Spleen (tissue), 11 donors: ENCODE results near the gene TRPC5OS. TPM values are rescaled to one million over a fixed set of nuclear protein-coding genes. Genes with fewer than 3 reads are reported as not detected.

Experiments
- DNase-seq: peaks from one replicate; pipeline ENCODE4 v3.0.0-alpha.2; 2020
- H3K27ac ChIP-seq, 8 donors: fragments of 200-600 bp; sonication (generic) in 7 of 8; 1 replicate in 4 of 8; 2 replicates in 4 of 8; pipeline versions ENCODE4 v1.5.0 to v1.8.0; 2016 to 2021; ENCODE audit warnings: inconsistent platforms in 4 of 8, mild to moderate bottlenecking in 4 of 8, moderate library complexity in 1 of 8
- H3K27me3 ChIP-seq, 7 donors: fragments of 200-600 bp; sonication (generic) in 6 of 7; replicated peaks in 1 of 7; 1 replicate in 4 of 7; 2 replicates in 3 of 7; pipeline versions ENCODE4 v1.5.0 to v1.8.0; 2016 to 2021; ENCODE audit warnings: inconsistent platforms in 3 of 7, mild to moderate bottlenecking in 1 of 7
- H3K36me3 ChIP-seq, 6 donors: fragments of 200-600 bp; sonication (generic) in 5 of 6; 1 replicate in 4 of 6; 2 replicates in 2 of 6; pipeline versions ENCODE4 v1.5.0 to v1.8.0; 2016 to 2021; ENCODE audit warnings: inconsistent platforms in 2 of 6
- H3K4me1 ChIP-seq, 6 donors: fragments of 200-600 bp; sonication (generic) in 5 of 6; 1 replicate in 3 of 6; 2 replicates in 3 of 6; pipeline versions ENCODE4 v1.5.0 to v1.8.0; 2016 to 2021; ENCODE audit warnings: inconsistent platforms in 3 of 6
- H3K4me3 ChIP-seq, 8 donors: fragments of 200-600 bp; sonication (generic) in 7 of 8; 1 replicate in 4 of 8; 2 replicates in 4 of 8; pipeline versions ENCODE4 v1.5.0 to v1.8.0; 2016 to 2021; ENCODE audit warnings: inconsistent platforms in 4 of 8, mild to moderate bottlenecking in 4 of 8, moderate library complexity in 2 of 8
- H3K9me3 ChIP-seq, 8 donors: fragments of 200-600 bp; sonication (generic) in 7 of 8; 1 replicate in 4 of 8; 2 replicates in 4 of 8; pipeline versions ENCODE4 v1.5.0 to v1.8.0; 2016 to 2021; ENCODE audit warnings: inconsistent platforms in 4 of 8
- CTCF ChIP-seq, 11 experiments: fragments of 200-600 bp in 7 of 11; fragments of 450-650 bp in 4 of 11; sonication (generic) in 4 of 11; IDR thresholded peaks in 8 of 11; conservative IDR thresholded peaks in 3 of 11; 1 replicate in 7 of 11; 2 replicates in 4 of 11; pipeline versions ENCODE4 v1.4.0 to v1.8.0; 2016 to 2021; ENCODE audit warnings: antibody characterized with exemption in 11 of 11, inconsistent platforms in 4 of 11, mild to moderate bottlenecking in 1 of 11
- POLR2A ChIP-seq, 3 donors: fragments of 450-650 bp; IDR thresholded peaks; one replicate each; pipeline ENCODE4 v1.5.1; 2017; ENCODE audit warnings: antibody characterized with exemption in 3 of 3, mild to moderate bottlenecking in 1 of 3
- POLR2AphosphoS5 ChIP-seq, 3 donors: sonication (generic); formaldehyde crosslinking; IDR thresholded peaks; one replicate each; pipeline ENCODE4 v1.5.1; 2017; ENCODE audit warnings: antibody characterized with exemption in 3 of 3
- WGBS, 5 donors: extraction: QIAGEN DNeasy Blood & Tissue Kit in 3 of 5; methylation state at CpG; one replicate each; pipeline versions ENCODE4 v1.1.5 to v1.1.7; 2013 to 2018; 5-methylcytosine and 5-hydroxymethylcytosine counted together
- intact Hi-C: fragments of 100-400 bp; cut with DNase I; formaldehyde crosslinking; loops from one replicate; pipeline ENCODE4 v1.15.0; 2023; ENCODE audit warnings: low total_unique reads
- polyA plus RNA-seq, 3 donors: library from polyadenylated mRNA; stranded (reverse); fragments of 200-250 nt; gene quantifications; one replicate each; pipeline ENCODE4 v1.2.1, GENCODE V29; 2013
- total RNA-seq, 7 donors: library from RNA; depleted of rRNA in 3 of 7; stranded (reverse); fragments of >200 nt in 3 of 7; fragmentation: NEBNext Ultra II Directional in 4 of 7; extraction: Animal tissue kit (Norgen Biotek cat#: 25700) in 4 of 7; gene quantifications; one replicate each; pipeline versions ENCODE4 v1.1.0 to v1.2.1, GENCODE V29; 2016 to 2021
- donor health status: healthy with polysubstance abuse.
- donor health status: DM: no; HTN: no; CAD: no; lungs with moderate emphysema.
- donor health status: DM: no; HTN: no; CAD: no.
- donor health status: Bipolar disorder and iron deficiency.
- donor health status: healthy.
- donor health status: DM: no; HTN: no; CAD: no.
- donor health status: DM: yes; HTN: yes; CAD: no.

The TRPC5OS gene
- total and polyA plus RNA-seq, 10 donors: 0.04 TPM; not detected in 9

- intact Hi-C loops: no loop called here
- H3K4me3 ChIP-seq: no peak overlapping the region
- H3K36me3 ChIP-seq: no peaks in the 10 kb centered on the region
- no peak overlapping the region for H3K27ac ChIP-seq
- no peaks in the 10 kb centered on the region for H3K27me3 ChIP-seq
- DNase-seq: no peak
- no peaks in the 10 kb centered on the region for H3K4me1 ChIP-seq
- no peak for TF ChIP-seq CTCF (IDR thresholded peaks at IDR 0.05 in 8 of 11, conservative IDR thresholded peaks at IDR 0.05 in 3 of 11)
- no peak for TF ChIP-seq POLR2AphosphoS5 (IDR thresholded peaks at IDR 0.05)
- no peak for TF ChIP-seq POLR2A (IDR thresholded peaks at IDR 0.05)
- no peaks in the 10 kb centered on the region for H3K9me3 ChIP-seq
Measured at GRCh38 chrX:111917591-111917990, 41.6 kb downstream of the TRPC5OS start.

- no peak for TF ChIP-seq POLR2AphosphoS5 (IDR thresholded peaks at IDR 0.05)
- TF ChIP-seq CTCF (IDR thresholded peaks at IDR 0.05 in 8 of 11, conservative IDR thresholded peaks at IDR 0.05 in 3 of 11): no peak
- TF ChIP-seq POLR2A (IDR thresholded peaks at IDR 0.05): no peak
- DNase-seq: no peak
Measured at GRCh38 chrX:111928456-111928855, 52.5 kb downstream of the TRPC5OS start.

More at GRCh38 chrX:111928456-111928855, 52.5 kb downstream of the TRPC5OS start:
- no peaks in the 10 kb centered on the region for H3K36me3 ChIP-seq
- 78 to 88% (median 85%) methylated on average over 4 of the region's 4 CpGs for WGBS, 5 donors
- H3K9me3 ChIP-seq: no peaks in the 10 kb centered on the region
- peaks cover 0 to 9% (median 0%) of the 10 kb centered on the region in 7 donors for H3K27me3 ChIP-seq
- intact Hi-C loops: no loop called here
- H3K4me3 ChIP-seq: no peak overlapping the region
- H3K27ac ChIP-seq: no peak overlapping the region
- H3K4me1 ChIP-seq: no peaks in the 10 kb centered on the region

Other genes starting within 250 kb of the TRPC5OS start
- 100 to 1,000 TPM in 2 of 7 donors, 10 to 100 TPM in 5; 72.3 to 131 (median 78.3) TPM for gene ALG13, start 195.0 kb upstream of the TRPC5OS start, total RNA-seq
- 10 to 100 TPM; 26.9 to 36.5 (median 32.3) TPM for gene ALG13, start 195.0 kb upstream of the TRPC5OS start, polyA plus RNA-seq
- gene TRPC5, start 206.6 kb downstream of the TRPC5OS start, total RNA-seq: not detected
- gene TRPC5, start 206.6 kb downstream of the TRPC5OS start, polyA plus RNA-seq: not detected
- gene RTL4, start 206.8 kb downstream of the TRPC5OS start, total RNA-seq: not detected
- gene RTL4, start 206.8 kb downstream of the TRPC5OS start, polyA plus RNA-seq: not detected